GM12878 (cell line): ENCODE results near the gene HDAC2.

Source experiments
- EGR1 ChIP-seq, 2 experiments: IDR thresholded peaks; 1 replicate in 1 of 2; 2 replicates in 1 of 2; pipeline ENCODE4 v1.6.1; 2011 to 2012; ENCODE audit warnings: low read depth in 2 of 2, low read length in 2 of 2, borderline replicate concordance in 1 of 2, mild to moderate bottlenecking in 1 of 2, moderate library complexity in 1 of 2
- EZH2 ChIP-seq: IDR thresholded peaks from 2 replicates; pipeline ENCODE4 v1.6.1; 2012; ENCODE audit warnings: low read depth, mild to moderate bottlenecking, control low read depth, inconsistent platforms, low read length, borderline replicate concordance; ENCODE audit not compliant: control insufficient read depth
- NBN ChIP-seq: fragments of 450-650 bp; IDR thresholded peaks from 2 replicates; pipeline ENCODE4 v1.6.1; 2016
- NFXL1 ChIP-seq: fragments of 450-650 bp; IDR thresholded peaks from 2 replicates; pipeline ENCODE4 v1.6.1; 2017; ENCODE audit warnings: antibody characterized with exemption, mild to moderate bottlenecking, borderline replicate concordance
- NR2C2 ChIP-seq: IDR thresholded peaks from 2 replicates; pipeline ENCODE4 v1.6.1; 2011; ENCODE audit warnings: borderline replicate concordance, low read depth; ENCODE audit not compliant: control insufficient read depth, insufficient read length
- POLR2A ChIP-seq: IDR thresholded peaks from 2 replicates; pipeline ENCODE4 v1.6.1; 2011; ENCODE audit warnings: low read depth, mild to moderate bottlenecking, low read length
- POLR2AphosphoS5 ChIP-seq: IDR thresholded peaks from 2 replicates; pipeline ENCODE4 v1.6.1; 2011; ENCODE audit warnings: mild to moderate bottlenecking, low read length, inconsistent platforms
- SIN3A ChIP-seq: IDR thresholded peaks from 2 replicates; pipeline ENCODE4 v1.6.1; 2012; ENCODE audit warnings: low read depth, low read length, improper control_type of control experiment
- SMC3 ChIP-seq: IDR thresholded peaks from 2 replicates; pipeline ENCODE4 v1.6.1; 2011; ENCODE audit warnings: low read length, improper control_type of control experiment, borderline replicate concordance
- TF ChIP-seq, protein P1 (sequence below), 3 experiments: IDR thresholded peaks in 2 of 3; conservative IDR thresholded peaks in 1 of 3; 2 replicates each; pipeline ENCODE4 v1.5.1; 2011; ENCODE audit warnings: low read depth in 3 of 3, low read length in 3 of 3, mild to moderate bottlenecking in 3 of 3, control low read depth in 2 of 3, moderate library complexity in 2 of 3, inconsistent platforms in 1 of 3, mixed read lengths in 1 of 3; ENCODE audit not compliant: control insufficient read depth in 2 of 3, insufficient read depth in 1 of 3; ENCODE audit errors: extremely low read depth in 1 of 3
- TF ChIP-seq, protein P2 (sequence below): fragments of 450-650 bp; formaldehyde crosslinking; IDR thresholded peaks from 2 replicates; pipeline ENCODE4 v1.4.0; 2022; ENCODE audit warnings: mild to moderate bottlenecking, moderate library complexity

DNA sequence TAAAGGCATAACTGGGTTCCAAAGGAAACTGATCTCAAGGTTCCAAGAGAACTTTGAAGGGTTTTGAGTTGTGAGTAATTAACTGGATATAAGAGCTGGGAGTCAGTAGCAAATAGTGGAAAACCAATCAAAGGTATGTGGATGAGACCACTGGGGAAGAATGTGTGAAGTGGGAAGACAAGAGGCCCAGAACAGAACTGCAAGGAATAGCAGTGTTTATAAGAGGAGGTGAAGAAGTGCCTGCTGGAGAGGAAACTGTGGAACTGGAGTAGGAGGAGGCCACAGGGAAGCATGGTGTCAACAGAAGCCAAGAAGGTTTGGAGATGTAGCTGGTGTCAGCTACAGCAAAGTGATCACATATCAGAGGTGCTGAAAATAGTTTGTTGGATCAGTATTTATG lies 18.7 kb upstream of the HDAC2 start:
- TF ChIP-seq POLR2A (no peak), EZH2 (no peak), EGR1 (IDR thresholded peaks at IDR 0.05; ENCODE audit: borderline replicate concordance in 1 of 2, low read depth in 2 of 2, low read length in 2 of 2) (no peak), NFXL1 (no peak), SMC3 (no peak), SIN3A (no peak), POLR2AphosphoS5 (no peak), NBN (no peak), NR2C2 (no peak)
- TF ChIP-seq, protein P1, sequence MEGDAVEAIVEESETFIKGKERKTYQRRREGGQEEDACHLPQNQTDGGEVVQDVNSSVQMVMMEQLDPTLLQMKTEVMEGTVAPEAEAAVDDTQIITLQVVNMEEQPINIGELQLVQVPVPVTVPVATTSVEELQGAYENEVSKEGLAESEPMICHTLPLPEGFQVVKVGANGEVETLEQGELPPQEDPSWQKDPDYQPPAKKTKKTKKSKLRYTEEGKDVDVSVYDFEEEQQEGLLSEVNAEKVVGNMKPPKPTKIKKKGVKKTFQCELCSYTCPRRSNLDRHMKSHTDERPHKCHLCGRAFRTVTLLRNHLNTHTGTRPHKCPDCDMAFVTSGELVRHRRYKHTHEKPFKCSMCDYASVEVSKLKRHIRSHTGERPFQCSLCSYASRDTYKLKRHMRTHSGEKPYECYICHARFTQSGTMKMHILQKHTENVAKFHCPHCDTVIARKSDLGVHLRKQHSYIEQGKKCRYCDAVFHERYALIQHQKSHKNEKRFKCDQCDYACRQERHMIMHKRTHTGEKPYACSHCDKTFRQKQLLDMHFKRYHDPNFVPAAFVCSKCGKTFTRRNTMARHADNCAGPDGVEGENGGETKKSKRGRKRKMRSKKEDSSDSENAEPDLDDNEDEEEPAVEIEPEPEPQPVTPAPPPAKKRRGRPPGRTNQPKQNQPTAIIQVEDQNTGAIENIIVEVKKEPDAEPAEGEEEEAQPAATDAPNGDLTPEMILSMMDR (IDR thresholded peaks at IDR 0.05 in 2 of 3, conservative IDR thresholded peaks at IDR 0.05 in 1 of 3; ENCODE audit: control insufficient read depth in 2 of 3, extremely low read depth in 1 of 3, insufficient read depth in 1 of 3, low read depth in 3 of 3, low read length in 3 of 3) = no peak
- TF ChIP-seq, protein P2, sequence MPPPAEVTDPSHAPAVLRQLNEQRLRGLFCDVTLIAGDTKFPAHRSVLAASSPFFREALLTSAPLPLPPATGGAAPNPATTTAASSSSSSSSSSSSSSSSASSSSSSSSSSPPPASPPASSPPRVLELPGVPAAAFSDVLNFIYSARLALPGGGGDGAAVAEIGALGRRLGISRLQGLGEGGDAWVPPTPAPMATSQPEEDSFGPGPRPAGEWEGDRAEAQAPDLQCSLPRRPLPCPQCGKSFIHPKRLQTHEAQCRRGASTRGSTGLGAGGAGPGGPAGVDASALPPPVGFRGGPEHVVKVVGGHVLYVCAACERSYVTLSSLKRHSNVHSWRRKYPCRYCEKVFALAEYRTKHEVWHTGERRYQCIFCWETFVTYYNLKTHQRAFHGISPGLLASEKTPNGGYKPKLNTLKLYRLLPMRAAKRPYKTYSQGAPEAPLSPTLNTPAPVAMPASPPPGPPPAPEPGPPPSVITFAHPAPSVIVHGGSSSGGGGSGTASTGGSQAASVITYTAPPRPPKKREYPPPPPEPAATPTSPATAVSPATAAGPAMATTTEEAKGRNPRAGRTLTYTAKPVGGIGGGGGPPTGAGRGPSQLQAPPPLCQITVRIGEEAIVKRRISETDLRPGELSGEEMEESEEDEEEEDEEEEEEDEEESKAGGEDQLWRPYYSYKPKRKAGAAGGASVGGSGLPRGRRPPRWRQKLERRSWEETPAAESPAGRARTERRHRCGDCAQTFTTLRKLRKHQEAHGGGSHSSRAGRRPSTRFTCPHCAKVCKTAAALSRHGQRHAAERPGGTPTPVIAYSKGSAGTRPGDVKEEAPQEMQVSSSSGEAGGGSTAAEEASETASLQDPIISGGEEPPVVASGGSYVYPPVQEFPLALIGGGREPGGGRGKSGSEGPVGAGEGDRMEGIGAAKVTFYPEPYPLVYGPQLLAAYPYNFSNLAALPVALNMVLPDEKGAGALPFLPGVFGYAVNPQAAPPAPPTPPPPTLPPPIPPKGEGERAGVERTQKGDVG (CRISPR knock-in tag) = no peak
